Mononuclear cell (primary cell): ENCODE data around the gene MAK. TPM values are rescaled to one million over a fixed set of nuclear protein-coding genes. Genes with fewer than 3 reads are reported as not detected.
"Not testable (repeated sequence)": the region's sequence is repeated elsewhere in the genome, so short reads cannot be mapped to it uniquely, and the experiment has no call there.

ENCODE experiments used
- H3K27me3 ChIP-seq: 2 replicates; pipeline ENCODE4 v1.6.0; 2011; ENCODE audit warnings: low read length, control low read depth; ENCODE audit not compliant: insufficient read depth
- H3K4me1 ChIP-seq: 2 replicates; pipeline ENCODE4 v1.5.1; 2011; ENCODE audit warnings: mild to moderate bottlenecking, low read length, control low read depth; ENCODE audit not compliant: insufficient read depth
- H3K4me3 ChIP-seq: 2 replicates; pipeline ENCODE4 v1.5.1; 2011; ENCODE audit warnings: mild to moderate bottlenecking, low read length, moderate library complexity
- H3K9me3 ChIP-seq: 2 replicates; pipeline ENCODE4 v1.5.1; 2011; ENCODE audit warnings: low read depth, mild to moderate bottlenecking, control low read depth, low read length
- total RNA-seq: library from RNA; depleted of rRNA; stranded (reverse); fragments of >200 nt; gene quantifications from one replicate; pipeline ENCODE4 v1.2.3, GENCODE V29; 2012

MAK gene
- total RNA-seq, 1 donor, result 0.42 TPM

- H3K4me3 ChIP-seq, result no peak overlapping the region
- peaks cover 9% of the 10 kb centered on the region for H3K4me1 ChIP-seq
- H3K9me3 ChIP-seq, result no peaks in the 10 kb centered on the region
- no peaks in the 10 kb centered on the region for H3K27me3 ChIP-seq
These were observed 101.6 kb downstream of the MAK start for GRCh38 chr6:10736731-10737130.

GRCh38 chr6:10733863-10734262, 104.5 kb downstream of the MAK start:
- Histone ChIP-seq H3K4me3 (no peak overlapping the region), H3K9me3 (no peaks in the 10 kb centered on the region), H3K4me1 (peaks cover 9% of the 10 kb centered on the region), H3K27me3 (no peaks in the 10 kb centered on the region)

- Histone ChIP-seq H3K9me3 (no peaks in the 10 kb centered on the region), H3K4me3 (no peak overlapping the region), H3K27me3 (no peaks in the 10 kb centered on the region), H3K4me1 (peaks cover 9% of the 10 kb centered on the region)
These were observed 105.1 kb downstream of the MAK start for GRCh38 chr6:10733151-10733715.

- Histone ChIP-seq H3K9me3 (no peaks in the 10 kb centered on the region), H3K4me3 (no peak overlapping the region), H3K27me3 (no peaks in the 10 kb centered on the region), H3K4me1 (peaks cover 27% of the 10 kb centered on the region)
These were observed 108.1 kb downstream of the MAK start for GRCh38 chr6:10730254-10730653.

GRCh38 chr6:10725716-10726115, 112.6 kb downstream of the MAK start:
- no peaks in the 10 kb centered on the region for H3K27me3 ChIP-seq
- no peak overlapping the region for H3K4me3 ChIP-seq
- H3K4me1 ChIP-seq, result peaks cover 62% of the 10 kb centered on the region
- H3K9me3 ChIP-seq, result no peaks in the 10 kb centered on the region

GRCh38 chr6:10725044-10725443, 113.3 kb downstream of the MAK start:
- Histone ChIP-seq H3K27me3 (no peaks in the 10 kb centered on the region), H3K4me1 (peaks cover 64% of the 10 kb centered on the region)

GRCh38 chr6:10723567-10723881, 114.8 kb downstream of the MAK start:
- Histone ChIP-seq H3K9me3 (no peaks in the 10 kb centered on the region), H3K4me1 (peaks cover 72% of the 10 kb centered on the region), H3K4me3 (peak overlapping the region; percentile 67), H3K27me3 (no peaks in the 10 kb centered on the region)

More at GRCh38 chr6:10725044-10725443, 113.3 kb downstream of the MAK start:
- H3K9me3 ChIP-seq, result no peaks in the 10 kb centered on the region
- no peak overlapping the region for H3K4me3 ChIP-seq

GRCh38 chr6:10722820-10723566, 115.3 kb downstream of the MAK start, which contains the start of gene TMEM14C:
TSS of gene TMEM14C (plus strand) at chr6:10723070. CDS start at chr6:10724614, 1,544 bp downstream.
- Histone ChIP-seq H3K4me1 (peaks cover 72% of the 10 kb centered on the region), H3K4me3 (peak within 1 kb of the TSS; percentile 67), H3K9me3 (no peaks in the 10 kb centered on the region), H3K27me3 (no peaks in the 10 kb centered on the region)

- peaks cover 68% of the 10 kb centered on the region for H3K4me1 ChIP-seq
- peak overlapping the region; percentile 67 for H3K4me3 ChIP-seq
- H3K27me3 ChIP-seq, result no peaks in the 10 kb centered on the region
- no peaks in the 10 kb centered on the region for H3K9me3 ChIP-seq
These were observed 115.8 kb downstream of the MAK start for GRCh38 chr6:10722570-10722819.

- Histone ChIP-seq H3K4me1 (peaks cover 64% of the 10 kb centered on the region), H3K4me3 (peak overlapping the region; percentile 67), H3K9me3 (no peaks in the 10 kb centered on the region), H3K27me3 (no peaks in the 10 kb centered on the region)
These were observed 116.3 kb downstream of the MAK start for GRCh38 chr6:10721850-10722569.

GRCh38 chr6:10720960-10721849, 117.1 kb downstream of the MAK start:
- H3K4me3 ChIP-seq, result peak overlapping the region; percentile 46
- H3K27me3 ChIP-seq, H3K9me3 ChIP-seq: not testable (repeated sequence)
- H3K4me1 ChIP-seq, result peaks cover 56% of the 10 kb centered on the region

- no peaks in the 10 kb centered on the region for H3K27me3 ChIP-seq
- peaks cover 54% of the 10 kb centered on the region for H3K4me1 ChIP-seq
- H3K9me3 ChIP-seq, result no peaks in the 10 kb centered on the region
- H3K4me3 ChIP-seq, result peak overlapping the region; percentile 46
These were observed 117.9 kb downstream of the MAK start for GRCh38 chr6:10720265-10720959.

- peak overlapping the region; percentile 46 for H3K4me3 ChIP-seq
- H3K4me1 ChIP-seq, result peaks cover 52% of the 10 kb centered on the region
- no peaks in the 10 kb centered on the region for H3K27me3 ChIP-seq
- no peaks in the 10 kb centered on the region for H3K9me3 ChIP-seq
These were observed 118.4 kb downstream of the MAK start for GRCh38 chr6:10719964-10720264.

- Histone ChIP-seq H3K9me3 (no peaks in the 10 kb centered on the region), H3K4me1 (peaks cover 47% of the 10 kb centered on the region), H3K4me3 (peak overlapping the region; percentile 46), H3K27me3 (no peaks in the 10 kb centered on the region)
These were observed 118.9 kb downstream of the MAK start for GRCh38 chr6:10719296-10719963.
